ENCODE data around the gene ASB15. TPM values are rescaled to one million over a fixed set of nuclear protein-coding genes. Genes with fewer than 3 reads are reported as not detected.

Gene ASB15
- total RNA-seq, 3 donors from 2014 or later (not counting 1 experiment from before 2014, with no cell fraction given) = not detected

GRCh38 chr7:123609883-123610239 is 8.2 kb downstream of the ASB15 start:
- Histone ChIP-seq H3K27ac (ENCODE audit: low read length) (no peak overlapping the region), H3K4me1 (ENCODE audit: control insufficient read depth, insufficient read depth, low read length) (no peaks in the 10 kb centered on the region), H3K27me3 (ENCODE audit: control insufficient read depth, insufficient read depth, low read length) (no peaks in the 10 kb centered on the region), H3K36me3 (ENCODE audit: control insufficient read depth, insufficient read depth, low read length) (no peaks in the 10 kb centered on the region), H3K9me3 (ENCODE audit: control insufficient read depth, insufficient read depth, low read length) (no peaks in the 10 kb centered on the region), H3K4me3 (ENCODE audit: low read length) (no peak overlapping the region)
- no peaks in the 10 kb centered on the region for H3K9me3 Mint-ChIP-seq
- H3K27ac Mint-ChIP-seq = no peak overlapping the region
- no peaks in the 10 kb centered on the region for H3K4me1 Mint-ChIP-seq
- H3K4me3 Mint-ChIP-seq = no peak overlapping the region
- H3K27me3 Mint-ChIP-seq (ENCODE audit: low read depth in 2 of 2) = peaks cover 0 to 26% of the 10 kb centered on the region in 2 donors
- WGBS (ENCODE audit: insufficient coverage) = 78% methylated on average over 1 of the region's 2 CpGs
- intact Hi-C loops (cut with micrococcal nuclease) = no loop called here
- ATAC-seq = no peak
- no peaks in the 10 kb centered on the region for H3K36me3 Mint-ChIP-seq
- TF ChIP-seq CTCF (IDR thresholded peaks at IDR 0.05) = no peak
- DNase-seq = no peak

- H3K9me3 Mint-ChIP-seq = no peaks in the 10 kb centered on the region
- Histone ChIP-seq H3K27me3 (ENCODE audit: control insufficient read depth, insufficient read depth, low read length) (no peaks in the 10 kb centered on the region), H3K4me1 (ENCODE audit: control insufficient read depth, insufficient read depth, low read length) (no peaks in the 10 kb centered on the region), H3K27ac (ENCODE audit: low read length) (no peak overlapping the region), H3K36me3 (ENCODE audit: control insufficient read depth, insufficient read depth, low read length) (no peaks in the 10 kb centered on the region), H3K4me3 (ENCODE audit: low read length) (no peak overlapping the region), H3K9me3 (ENCODE audit: control insufficient read depth, insufficient read depth, low read length) (no peaks in the 10 kb centered on the region)
- ATAC-seq (no peak), DNase-seq (no peak)
- H3K27me3 Mint-ChIP-seq (ENCODE audit: low read depth in 2 of 2) = peaks cover 0 to 26% of the 10 kb centered on the region in 2 donors
- H3K36me3 Mint-ChIP-seq = no peaks in the 10 kb centered on the region
- intact Hi-C loops (cut with micrococcal nuclease) = no loop called here
- no peak overlapping the region for H3K27ac Mint-ChIP-seq
- no peak for TF ChIP-seq CTCF (IDR thresholded peaks at IDR 0.05)
- no peaks in the 10 kb centered on the region for H3K4me1 Mint-ChIP-seq
- no peak overlapping the region for H3K4me3 Mint-ChIP-seq
Observed at GRCh38 chr7:123612024-123612423, 10.4 kb downstream of the ASB15 start.

- no peaks in the 10 kb centered on the region for H3K4me1 Mint-ChIP-seq
- H3K36me3 Mint-ChIP-seq = no peaks in the 10 kb centered on the region
- DNase-seq = no peak
- H3K27ac Mint-ChIP-seq = no peak overlapping the region
- H3K4me1 ChIP-seq (ENCODE audit: control insufficient read depth, insufficient read depth, low read length) = no peaks in the 10 kb centered on the region
- no peak overlapping the region for H3K4me3 ChIP-seq (ENCODE audit: low read length)
- TF ChIP-seq CTCF (IDR thresholded peaks at IDR 0.05) = no peak
- no peaks in the 10 kb centered on the region for H3K36me3 ChIP-seq (ENCODE audit: control insufficient read depth, insufficient read depth, low read length)
- intact Hi-C loops (cut with micrococcal nuclease) = no loop called here
- H3K9me3 ChIP-seq (ENCODE audit: control insufficient read depth, insufficient read depth, low read length) = no peaks in the 10 kb centered on the region
- H3K9me3 Mint-ChIP-seq = no peaks in the 10 kb centered on the region
- H3K27me3 Mint-ChIP-seq (ENCODE audit: low read depth in 2 of 2) = peaks cover 10 to 29% of the 10 kb centered on the region in 2 donors
- WGBS (ENCODE audit: insufficient coverage) = 60% methylated on average over 1 of the region's 2 CpGs
- ATAC-seq = no peak
- no peak overlapping the region for H3K27ac ChIP-seq (ENCODE audit: low read length)
- no peak overlapping the region for H3K4me3 Mint-ChIP-seq
- no peaks in the 10 kb centered on the region for H3K27me3 ChIP-seq (ENCODE audit: control insufficient read depth, insufficient read depth, low read length)
Observed at GRCh38 chr7:123615344-123615743, 13.7 kb downstream of the ASB15 start.

GRCh38 chr7:123616223-123616622 is 14.6 kb downstream of the ASB15 start:
- no peaks in the 10 kb centered on the region for H3K36me3 ChIP-seq (ENCODE audit: control insufficient read depth, insufficient read depth, low read length)
- intact Hi-C loops (cut with micrococcal nuclease) = no loop called here
- no peak overlapping the region for H3K4me3 Mint-ChIP-seq

More at GRCh38 chr7:123616223-123616622, 14.6 kb downstream of the ASB15 start:
- TF ChIP-seq CTCF (IDR thresholded peaks at IDR 0.05) = no peak
- no peak overlapping the region for H3K27ac Mint-ChIP-seq
- Histone ChIP-seq H3K4me1 (ENCODE audit: control insufficient read depth, insufficient read depth, low read length) (no peaks in the 10 kb centered on the region), H3K27ac (ENCODE audit: low read length) (no peak overlapping the region), H3K9me3 (ENCODE audit: control insufficient read depth, insufficient read depth, low read length) (no peaks in the 10 kb centered on the region), H3K27me3 (ENCODE audit: control insufficient read depth, insufficient read depth, low read length) (no peaks in the 10 kb centered on the region), H3K4me3 (ENCODE audit: low read length) (no peak overlapping the region)
- H3K27me3 Mint-ChIP-seq (ENCODE audit: low read depth in 2 of 2) = peaks cover 10 to 29% of the 10 kb centered on the region in 2 donors
- no peaks in the 10 kb centered on the region for H3K36me3 Mint-ChIP-seq
- no peaks in the 10 kb centered on the region for H3K9me3 Mint-ChIP-seq
- no peak for ATAC-seq
- DNase-seq = no peak
- H3K4me1 Mint-ChIP-seq = no peaks in the 10 kb centered on the region
